Posterior vena cava (tissue), 2 donors: Measurements from ENCODE around the gene RSPH6A. TPM values are rescaled to one million over a fixed set of nuclear protein-coding genes. Genes with fewer than 3 reads are reported as not detected.
"Not testable (repeated sequence)": the region's sequence is repeated elsewhere in the genome, so short reads cannot be mapped to it uniquely, and the experiment has no call there.

Experiments
- DNase-seq: peaks from one replicate; pipeline ENCODE4 v3.0.0-alpha.2; 2020; ENCODE audit warnings: low spot score
- intact Hi-C, 2 donors: fragments of 100-400 bp; cut with DNase I; formaldehyde crosslinking; loops; one replicate each; pipeline versions ENCODE4 v1.14.1 to v1.14.2; 2022 to 2023
- total RNA-seq, 2 donors: library from RNA; stranded (reverse); fragmentation: NEBNext Ultra II Directional; extraction: Animal tissue kit (Norgen Biotek cat#: 25700); gene quantifications; one replicate each; pipeline ENCODE4 v1.2.1, GENCODE V29; 2021
- donor health status: DM: yes; HTN: yes; CAD: no.
- donor health status: DM: yes; HTN: yes; CAD: no.

The RSPH6A gene
- total RNA-seq, 2 donors from 2014 or later: not detected

DNA sequence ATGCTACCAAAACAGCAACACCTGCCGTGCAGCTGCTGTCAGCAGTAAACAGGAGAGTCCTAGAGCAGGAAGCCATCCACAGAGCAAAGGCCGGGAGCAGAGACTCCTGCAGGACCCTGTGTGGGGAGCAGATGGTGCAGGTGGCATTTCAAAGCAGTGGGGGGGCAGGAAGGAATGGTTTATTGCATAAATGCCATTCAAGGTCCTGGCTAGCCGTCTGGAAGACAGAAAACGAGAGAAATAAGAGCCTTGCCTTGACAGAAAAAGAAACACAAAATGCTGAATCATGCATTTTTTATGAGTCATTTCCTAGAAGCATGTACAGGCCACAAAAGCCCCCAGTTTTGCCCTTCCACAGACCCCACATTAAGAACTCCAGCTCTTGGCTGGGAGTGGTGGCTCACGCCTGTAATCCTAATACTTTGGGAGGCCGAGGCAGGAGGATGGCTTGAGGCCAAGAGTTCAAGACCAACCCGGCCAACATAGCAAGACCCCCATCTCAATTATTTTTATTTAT lies 5.4 kb downstream of the RSPH6A start:
- DNase-seq: no peak
- intact Hi-C loops: no loop called here

DNA sequence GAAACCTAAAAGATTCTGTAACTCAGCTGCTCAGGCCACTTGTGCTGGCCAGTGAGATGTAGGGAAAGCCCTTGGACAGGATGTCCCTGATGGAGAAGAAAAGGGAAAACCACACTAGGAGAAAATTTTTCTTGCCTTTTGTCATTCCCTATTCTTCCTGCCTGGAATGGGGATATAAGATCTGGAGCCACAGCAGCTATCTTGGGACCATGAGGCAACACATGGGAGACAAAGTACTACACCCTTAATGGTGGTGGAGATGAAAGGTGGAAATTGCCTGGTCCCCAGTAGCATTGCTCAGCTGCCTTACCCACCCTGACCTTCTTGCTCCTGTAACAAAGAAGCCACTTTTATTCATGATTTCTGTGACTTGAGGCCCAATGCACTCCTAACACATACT lies 9.4 kb downstream of the RSPH6A start:
- no peak for DNase-seq
- intact Hi-C loops: no loop called here

DNA sequence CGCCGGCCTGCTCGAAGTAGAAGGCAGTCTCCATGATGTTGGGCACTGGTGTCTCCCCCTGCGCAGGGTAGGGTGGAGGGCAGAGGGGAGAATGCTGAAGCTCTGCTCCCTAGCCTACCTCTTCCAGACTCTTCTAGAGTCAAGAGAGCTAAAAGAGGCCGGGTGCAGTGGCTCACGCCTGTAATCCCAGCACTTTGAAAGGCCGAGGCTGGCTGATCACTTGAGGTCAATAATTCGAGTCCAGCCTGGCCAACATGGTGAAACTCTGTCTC lies 10.2 kb downstream of the RSPH6A start:
- no peak for DNase-seq
- intact Hi-C loops: no loop called here

DNA sequence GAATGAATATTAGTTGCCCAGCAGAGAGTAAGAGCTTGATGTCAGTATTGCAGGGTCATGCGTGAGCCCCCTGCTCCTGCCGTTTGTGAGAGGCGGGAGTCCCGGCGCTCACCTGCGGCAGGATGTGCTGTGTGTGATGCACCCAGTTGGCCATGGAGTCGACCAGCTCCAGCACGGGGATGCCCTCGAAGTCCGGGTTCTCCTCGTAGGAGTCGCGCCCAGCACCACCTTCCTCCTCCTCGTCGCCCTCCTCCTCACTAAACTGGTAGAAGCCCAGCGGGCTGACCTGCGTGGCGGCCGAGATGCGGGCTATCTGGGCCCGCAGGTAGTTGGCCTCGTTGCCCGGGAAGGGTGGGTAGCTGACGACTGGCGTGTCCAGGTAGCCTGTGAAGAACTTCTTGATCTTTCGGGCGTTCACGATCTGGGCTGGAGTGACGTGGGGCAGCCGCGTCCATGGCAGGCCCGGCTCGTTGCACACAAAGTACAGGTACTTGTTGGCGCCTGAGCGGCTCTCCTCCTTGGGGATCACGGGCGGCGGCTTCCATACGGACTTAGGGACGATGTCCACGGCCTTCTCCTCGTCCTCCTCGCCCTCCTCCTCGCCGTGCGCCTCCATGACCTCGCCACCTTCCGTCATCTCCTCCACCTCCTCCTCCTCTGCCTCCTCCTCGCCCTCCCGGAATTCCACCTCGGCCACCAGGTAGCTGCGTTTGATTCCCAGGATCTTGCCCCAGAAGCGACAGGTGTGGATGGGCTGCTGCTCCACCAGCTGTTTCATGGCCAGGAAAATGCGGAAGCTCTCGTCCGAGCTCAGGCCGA lies 10.8 kb downstream of the RSPH6A start:
- intact Hi-C loops: no loop called here

DNA sequence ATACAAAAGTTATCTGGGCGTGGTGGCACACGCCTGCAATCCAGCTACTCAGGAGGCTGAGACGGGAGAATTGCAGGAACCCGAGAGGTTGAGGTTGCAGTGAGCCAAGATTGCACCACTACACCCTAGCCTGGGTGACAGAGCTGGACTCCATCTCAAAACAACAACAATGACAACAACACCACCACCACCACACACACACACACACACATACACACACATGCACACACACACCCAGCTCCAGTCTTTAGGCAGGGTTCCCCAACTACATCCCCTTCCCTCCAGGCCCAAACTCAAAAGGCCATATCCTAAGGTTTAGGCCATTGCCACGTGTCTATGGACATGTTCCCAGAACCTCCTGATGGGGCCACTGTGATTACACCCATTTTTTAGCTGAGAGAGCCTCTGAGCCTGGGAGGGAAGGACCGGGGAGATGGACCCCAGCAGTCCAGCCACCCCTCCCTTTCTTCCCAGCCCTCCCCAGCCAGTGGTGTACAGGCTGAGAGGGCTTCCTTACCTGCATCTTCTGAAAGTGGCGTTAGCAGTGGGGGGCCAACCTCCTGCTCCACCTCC lies 13.4 kb downstream of the RSPH6A start:
- intact Hi-C loops: no loop called here
- no peak for DNase-seq

More for the DNA sequence above, 10.8 kb downstream of the RSPH6A start:
- no peak for DNase-seq

DNA sequence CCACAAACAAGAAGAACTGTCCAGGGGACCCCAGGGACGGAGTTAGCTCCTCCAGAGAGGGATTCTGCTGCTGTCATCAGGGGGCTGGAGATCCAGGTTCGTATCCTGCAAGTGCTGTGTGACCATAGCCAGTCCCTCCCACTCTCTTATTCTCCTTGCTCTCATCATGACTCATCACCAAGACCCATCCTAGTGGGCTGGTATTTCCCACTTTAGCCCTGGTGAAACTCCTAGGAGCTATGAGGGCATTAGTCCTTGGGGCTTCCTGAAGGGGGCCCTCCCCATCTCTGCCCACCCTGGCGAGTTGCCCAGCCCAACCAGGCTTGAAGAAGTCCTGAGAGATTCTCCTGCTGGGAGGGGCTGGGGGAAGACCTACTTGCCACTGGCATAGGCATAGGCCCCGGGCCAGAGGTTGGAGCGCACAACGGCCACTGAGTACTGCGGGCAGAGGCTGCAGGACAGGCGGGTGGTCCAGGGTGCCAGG lies 15.0 kb downstream of the RSPH6A start:
- intact Hi-C loops: no loop called here
- no peak for DNase-seq

DNA sequence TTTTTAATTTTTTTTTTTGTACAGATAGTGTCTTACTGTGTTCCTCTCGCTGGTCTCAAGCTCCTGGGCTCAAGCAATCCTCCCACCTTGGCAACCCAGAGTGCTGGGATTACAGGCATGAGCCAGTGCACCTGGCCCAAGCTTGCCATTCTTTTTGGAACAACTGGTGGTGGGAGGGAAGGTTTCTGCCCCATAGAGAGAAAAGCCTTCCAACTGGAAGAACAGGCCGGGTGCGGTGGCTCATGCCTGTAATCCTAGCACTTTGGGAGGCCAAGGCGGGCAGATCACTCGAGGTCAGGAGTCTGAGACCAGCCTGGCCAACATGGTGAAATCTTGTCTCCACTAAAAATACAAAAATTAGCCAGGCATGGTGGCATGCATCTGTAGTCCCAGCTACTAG lies 15.6 kb downstream of the RSPH6A start:
- intact Hi-C loops: loop anchor here in 1 of 2 donors (10.0 kb wide), 1 partner anchor 85 kb away; no protein-coding TSS in a partner anchor
- DNase-seq: not testable (repeated sequence)

DNA sequence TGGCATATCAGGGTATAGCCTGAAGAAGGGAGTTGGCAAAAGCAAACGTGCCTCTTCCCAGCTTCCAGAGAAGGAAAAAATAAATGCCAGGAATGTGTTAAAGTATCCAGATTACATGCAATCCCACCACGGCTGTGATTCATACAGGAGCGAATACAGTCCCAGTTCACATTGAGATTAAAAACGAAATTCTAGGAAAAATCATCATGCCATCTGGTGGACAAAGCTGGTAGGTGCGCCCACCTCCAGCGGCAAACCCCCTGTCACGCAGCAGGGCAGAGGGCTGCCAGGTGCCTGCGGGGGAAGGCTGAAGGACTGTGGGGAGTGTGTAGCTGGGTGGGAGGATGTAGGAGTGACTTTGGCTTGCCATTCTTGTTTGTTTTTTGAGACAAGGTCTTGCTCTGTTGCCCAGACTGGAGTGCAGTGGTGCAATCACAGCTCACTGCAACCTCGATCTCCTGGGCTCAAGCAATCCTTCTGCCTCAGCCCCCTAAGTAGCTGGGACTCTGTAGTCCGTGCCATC lies 16.1 kb downstream of the RSPH6A start:
- no peak for DNase-seq
- intact Hi-C loops: loop anchor here in 1 of 2 donors (10.0 kb wide), 1 partner anchor 84 kb away; no protein-coding TSS in a partner anchor

DNA sequence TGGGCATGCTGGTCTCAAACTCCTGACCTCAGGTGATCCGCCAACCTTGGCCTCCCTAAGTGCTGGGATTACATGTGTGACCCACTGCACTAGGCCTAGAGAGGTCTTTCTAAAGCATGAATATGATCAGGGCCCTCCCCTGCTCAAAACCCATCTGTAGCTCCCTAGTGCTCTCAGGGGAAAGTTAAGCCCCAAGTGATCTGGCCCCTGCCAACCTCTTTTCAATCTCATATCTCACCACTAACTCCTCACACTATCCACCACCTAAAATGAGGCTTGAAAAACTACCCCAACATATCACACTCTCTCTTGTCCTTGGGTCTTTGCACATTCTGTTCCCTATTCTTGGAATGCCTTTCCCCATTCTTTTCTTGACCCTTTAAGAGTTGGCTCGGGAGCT lies 20.5 kb downstream of the RSPH6A start:
- DNase-seq: no peak
- intact Hi-C loops: loop anchor here in 1 of 2 donors (10.0 kb wide), 1 partner anchor 80 kb away; no protein-coding TSS in a partner anchor

DNA sequence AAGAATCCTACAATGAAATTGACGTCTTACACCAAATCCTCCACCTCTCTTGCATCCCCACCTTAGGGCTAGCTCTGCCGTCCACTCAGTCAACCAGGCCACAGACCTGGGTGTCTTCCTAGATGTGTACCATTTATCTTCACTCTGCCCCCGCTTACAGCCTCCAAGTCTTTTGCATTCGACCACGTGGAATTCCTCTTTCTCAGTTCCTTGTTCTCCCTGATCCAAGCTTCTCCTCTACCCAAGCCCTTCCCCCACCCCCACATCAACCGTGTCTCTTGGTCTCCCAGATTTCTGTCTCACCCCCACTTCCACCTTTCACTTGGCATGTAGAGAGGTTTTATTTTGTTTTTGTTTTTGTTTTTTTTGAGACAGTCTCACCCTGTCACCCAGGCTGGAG lies 21.2 kb downstream of the RSPH6A start:
- no peak for DNase-seq
- intact Hi-C loops: loop anchor here in 1 of 2 donors (10.0 kb wide), 1 partner anchor 79 kb away; no protein-coding TSS in a partner anchor

DNA sequence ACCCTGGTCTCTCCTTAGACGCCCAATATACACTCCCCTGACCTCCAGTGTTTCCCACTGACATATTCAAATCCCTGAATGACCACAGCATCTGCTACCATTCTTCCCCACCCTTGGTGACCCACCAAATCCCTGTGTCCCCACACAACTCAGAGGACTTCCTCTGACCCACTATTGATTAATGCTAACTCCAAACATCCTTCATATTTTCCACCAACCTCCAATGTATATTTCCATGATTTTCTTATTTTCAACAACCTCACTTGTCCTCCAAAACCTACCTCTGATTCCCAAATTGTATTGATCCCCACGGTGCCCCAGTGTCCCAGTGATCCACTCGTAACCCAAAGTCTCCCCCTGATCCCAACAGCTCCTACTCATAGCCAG lies 21.9 kb downstream of the RSPH6A start:
- no peak for DNase-seq
- intact Hi-C loops: loop anchor here in 1 of 2 donors (10.0 kb wide), 1 partner anchor 78 kb away; no protein-coding TSS in a partner anchor

DNA sequence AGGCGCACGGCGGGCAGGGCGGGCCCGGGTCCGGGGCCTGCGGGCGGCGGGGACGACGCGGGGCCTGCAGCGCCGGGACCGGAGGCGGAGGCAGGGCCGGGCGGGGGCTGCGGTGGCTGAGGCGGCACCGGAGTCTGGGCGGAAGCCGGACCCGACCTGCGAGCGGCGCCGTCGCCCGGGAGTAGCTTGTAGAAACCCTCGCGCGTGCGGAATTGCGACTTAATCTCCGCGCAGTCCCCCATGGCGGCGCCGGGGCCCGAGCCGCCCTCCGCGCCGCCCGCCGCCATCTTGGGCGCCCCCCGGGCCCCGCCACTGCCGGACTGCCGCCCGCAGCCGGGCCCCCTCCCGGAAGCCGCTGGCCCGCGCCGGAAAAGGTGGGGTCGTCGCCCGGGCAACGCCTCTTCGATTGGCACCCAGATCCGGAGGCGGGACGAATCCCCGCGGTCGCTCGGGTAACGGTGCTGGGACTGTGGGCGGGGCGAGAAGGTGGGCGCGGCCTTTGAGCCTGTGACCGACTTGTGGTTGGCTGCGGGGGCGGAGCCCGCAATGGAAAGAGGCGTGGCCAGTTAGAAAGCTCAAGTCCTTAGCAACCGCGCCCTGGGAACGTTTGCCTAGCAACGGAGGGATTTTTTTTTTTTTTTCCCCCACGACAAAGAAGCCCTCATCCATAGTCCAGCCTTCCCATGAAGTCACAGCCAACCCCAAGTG lies 22.5 kb downstream of the RSPH6A start, which contains the start of gene DMWD:
Gene DMWD (minus strand): TSS at position 376 of the 708 bp plus-strand sequence. CDS start 89 bp downstream, at position 287.
- intact Hi-C loops: loop anchor here in 1 of 2 donors (10.0 kb wide), 1 partner anchor 78 kb away; no protein-coding TSS in a partner anchor
- DNase-seq: peak; percentile 100

DNA sequence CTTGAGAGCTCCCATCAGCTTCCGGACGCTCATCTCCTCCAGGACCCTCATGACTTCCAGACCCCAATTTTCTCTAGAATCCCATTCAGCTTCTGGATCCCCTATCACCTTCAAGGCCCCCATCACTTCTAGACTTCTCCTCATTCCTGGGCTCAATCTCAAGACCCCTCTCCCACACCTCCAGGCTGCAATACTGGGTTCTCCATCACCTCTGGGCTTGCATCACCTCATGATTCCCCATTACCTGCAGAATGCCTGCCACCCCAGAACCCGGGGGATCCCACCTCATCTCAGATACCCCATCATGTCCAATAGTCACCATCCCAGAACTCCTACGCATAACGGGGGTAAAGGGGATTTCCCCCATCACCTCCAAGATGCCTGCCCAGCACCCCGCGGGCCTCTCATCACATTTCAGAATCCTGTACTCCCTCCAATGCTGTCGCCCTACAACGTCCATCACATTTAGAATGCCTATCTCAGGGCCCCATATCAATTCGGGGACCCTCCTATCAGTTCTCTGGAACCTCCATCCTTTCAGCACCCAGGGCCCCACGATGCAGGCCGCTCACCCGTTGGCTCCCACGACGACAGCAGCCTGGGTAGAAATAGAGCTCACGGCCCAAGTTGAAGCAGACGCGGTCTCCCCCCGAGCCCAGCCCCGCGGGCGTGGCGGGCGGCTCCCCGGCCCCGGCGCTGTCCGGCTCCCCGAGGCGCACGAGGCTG lies 23.2 kb downstream of the RSPH6A start:
- intact Hi-C loops: loop anchor here in 1 of 2 donors (10.0 kb wide), 1 partner anchor 77 kb away; no protein-coding TSS in a partner anchor
- no peak for DNase-seq

DNA sequence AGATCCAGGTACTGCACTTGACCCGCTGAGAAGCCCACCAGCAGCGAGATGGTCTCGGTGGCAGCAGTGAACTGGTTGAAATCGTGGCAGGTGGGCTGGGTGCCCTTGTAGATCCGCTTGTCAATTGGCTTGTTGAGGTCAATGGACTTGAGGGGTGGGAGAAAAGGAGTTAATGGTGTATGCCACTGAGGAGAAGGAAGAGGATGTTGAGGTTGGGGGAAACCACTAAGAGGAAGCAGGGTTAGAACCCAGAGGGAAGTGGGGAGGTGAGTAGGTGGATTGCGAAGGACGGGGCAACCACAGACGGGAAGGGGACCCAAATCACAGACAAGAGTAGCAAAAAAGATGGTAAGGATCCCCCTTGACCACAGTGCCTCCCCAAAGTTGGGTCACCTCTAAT lies 24.2 kb downstream of the RSPH6A start:
- intact Hi-C loops: loop anchor here in 1 of 2 donors (10.0 kb wide), 1 partner anchor 76 kb away; no protein-coding TSS in a partner anchor
- DNase-seq: no peak

DNA sequence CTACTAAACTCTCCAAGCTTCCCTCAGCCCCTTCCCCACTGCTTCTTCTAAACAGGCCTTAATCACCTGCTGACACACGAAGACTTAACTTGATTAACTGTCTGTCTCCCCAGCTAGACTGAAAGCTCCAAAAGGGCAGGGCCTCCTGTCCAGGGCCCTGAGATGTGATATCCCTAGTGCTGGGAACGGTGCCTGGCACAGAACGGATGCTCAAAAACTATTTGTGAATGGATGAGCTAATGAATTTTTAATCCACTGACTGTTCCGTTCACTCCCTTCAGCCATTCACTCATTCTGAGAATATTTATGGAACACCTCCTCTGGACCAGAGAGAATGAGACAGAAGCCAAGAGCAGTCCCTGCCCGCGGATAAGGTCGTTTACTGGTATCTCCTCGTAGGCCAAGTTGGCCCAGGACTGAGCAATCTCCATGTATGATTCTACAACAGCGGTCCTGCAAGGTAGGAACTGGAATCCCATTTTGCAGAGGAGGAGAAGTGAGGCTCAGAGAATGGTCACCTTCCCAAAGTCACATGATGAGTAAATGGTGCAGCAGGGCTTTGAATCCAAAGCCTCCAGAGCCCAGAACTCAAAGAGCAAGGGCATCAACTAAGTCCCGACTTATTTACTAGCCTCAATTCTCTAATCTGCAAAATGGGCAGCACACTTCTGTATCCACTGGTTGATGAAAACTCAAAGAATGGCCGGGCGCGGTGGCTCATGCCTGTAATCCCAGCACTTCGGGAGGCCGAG lies 25.9 kb downstream of the RSPH6A start:
- intact Hi-C loops: no loop called here
- DNase-seq: no peak

DNA sequence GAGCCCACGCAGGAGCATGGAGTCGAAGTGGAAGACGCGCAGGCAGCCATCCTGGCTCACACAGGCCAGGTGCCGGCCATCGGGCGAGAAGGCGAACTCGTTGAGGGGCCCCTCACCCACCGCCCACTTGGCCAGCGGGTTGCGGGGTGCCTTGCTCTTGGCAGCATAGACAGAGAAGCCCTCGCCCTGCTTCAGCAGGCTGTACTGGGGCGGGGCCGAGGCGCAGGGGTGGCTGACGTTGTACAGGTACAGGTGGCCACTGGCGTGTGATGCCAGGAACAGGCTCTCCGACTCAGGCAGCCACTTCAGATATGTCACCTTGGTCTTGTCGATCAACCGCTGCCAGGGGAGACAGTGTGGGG lies 28.6 kb downstream of the RSPH6A start:
- DNase-seq: no peak
- intact Hi-C loops: no loop called here

DNA sequence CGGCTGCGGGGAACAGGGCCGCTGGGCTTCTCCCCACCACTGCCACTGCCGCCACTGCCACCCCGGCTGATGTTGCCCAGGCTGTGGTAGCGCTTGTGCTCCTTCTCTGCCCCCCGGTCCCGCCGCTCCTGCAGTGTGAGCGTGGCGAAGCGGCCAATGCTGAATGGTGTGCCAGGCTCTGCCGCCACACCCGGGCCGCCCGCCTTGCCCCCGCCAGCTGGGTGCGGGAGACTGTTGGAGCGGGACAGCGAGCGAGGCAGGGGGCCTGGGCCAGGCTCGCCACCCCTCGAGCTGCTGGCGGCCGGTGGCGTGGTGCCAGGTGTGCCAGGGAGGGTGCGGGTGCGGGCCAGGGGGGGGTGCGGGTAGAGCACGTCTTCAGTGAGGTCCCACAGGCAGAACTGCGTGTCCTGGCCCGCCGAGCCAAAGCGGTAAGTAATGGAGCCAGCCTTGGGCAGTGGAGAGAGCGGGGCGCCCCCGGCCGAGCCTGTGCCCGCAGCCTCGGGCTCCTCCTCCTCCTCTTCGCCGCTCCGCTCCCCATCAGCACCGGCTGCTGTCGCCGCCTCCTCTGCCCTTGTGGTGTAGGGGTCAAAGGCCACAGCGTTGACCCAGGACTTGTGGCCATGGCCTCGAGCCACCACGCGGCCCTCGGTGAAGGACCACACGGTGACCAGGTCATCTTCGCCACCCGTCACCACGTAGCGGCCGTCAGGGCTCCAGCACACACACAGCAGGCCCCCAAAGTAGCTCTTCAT lies 29.2 kb downstream of the RSPH6A start:
- no peak for DNase-seq
- intact Hi-C loops: no loop called here
